Loucy (cell line): ENCODE measurements around the gene MUC16.

Source experiments
- H2AFZ ChIP-seq: fragments of 200-600 bp; sonication (generic); 2 replicates; pipeline ENCODE4 v1.6.0; 2016; ENCODE audit warnings: antibody characterized with exemption, mild to moderate bottlenecking, low read length, moderate library complexity
- H3F3A ChIP-seq: fragments of 200-600 bp; 2 replicates; pipeline ENCODE4 v1.6.0; 2016; ENCODE audit warnings: antibody characterized with exemption, low read depth, mild to moderate bottlenecking
- H3K27me3 ChIP-seq: fragments of 200-600 bp; sonication (generic); 2 replicates; pipeline ENCODE4 v1.6.1; 2014; ENCODE audit warnings: low read length, mild to moderate bottlenecking; ENCODE audit not compliant: insufficient read depth, poor library complexity, severe bottlenecking
- H3K36me3 ChIP-seq: fragments of 200-600 bp; sonication (generic); 2 replicates; pipeline ENCODE4 v1.6.1; 2016; ENCODE audit warnings: low read length; ENCODE audit not compliant: insufficient read depth
- H3K4me1 ChIP-seq: fragments of 200-600 bp; sonication (generic); 2 replicates; pipeline ENCODE4 v1.5.1; 2014; ENCODE audit warnings: low read length, mild to moderate bottlenecking; ENCODE audit not compliant: insufficient read depth, poor library complexity, severe bottlenecking
- H3K4me2 ChIP-seq: fragments of 200-600 bp; sonication (generic); 2 replicates; pipeline ENCODE4 v1.6.0; 2014; ENCODE audit warnings: antibody characterized with exemption, low read length, low read depth, mild to moderate bottlenecking; ENCODE audit not compliant: poor library complexity, severe bottlenecking
- H3K4me3 ChIP-seq: fragments of 200-600 bp; sonication (generic); 2 replicates; pipeline ENCODE4 v1.5.1; 2014; ENCODE audit warnings: low read length, mild to moderate bottlenecking, mixed read lengths; ENCODE audit not compliant: poor library complexity, severe bottlenecking
- H3K79me2 ChIP-seq: fragments of 200-600 bp; sonication (generic); 2 replicates; pipeline ENCODE4 v1.6.1; 2014; ENCODE audit warnings: low read length; ENCODE audit not compliant: insufficient read depth
- H3K9ac ChIP-seq: fragments of 200-600 bp; sonication (generic); 2 replicates; pipeline ENCODE4 v1.6.0; 2014; ENCODE audit warnings: mild to moderate bottlenecking, low read depth, low read length, moderate library complexity; ENCODE audit not compliant: poor library complexity, severe bottlenecking
- H3K9me2 ChIP-seq: fragments of 200-600 bp; sonication (generic); replicated peaks from 2 replicates; pipeline ENCODE4 v1.6.1; 2016; ENCODE audit warnings: low read depth, low read length, mixed read lengths
- H3K9me3 ChIP-seq: fragments of 200-600 bp; sonication (generic); 2 replicates; pipeline ENCODE4 v1.6.1; 2014; ENCODE audit warnings: mild to moderate bottlenecking, antibody characterized with exemption, low read length, low read depth; ENCODE audit not compliant: insufficient read depth
- H4K20me1 ChIP-seq: fragments of 200-600 bp; sonication (generic); 2 replicates; pipeline ENCODE4 v1.6.0; 2014; ENCODE audit warnings: antibody characterized with exemption, low read length, mild to moderate bottlenecking; ENCODE audit not compliant: insufficient read depth, poor library complexity, severe bottlenecking
- EZH2phosphoT487 ChIP-seq: fragments of 200-600 bp; IDR thresholded peaks from 2 replicates; pipeline ENCODE4 v1.6.1; 2018; ENCODE audit warnings: antibody characterized with exemption, mild to moderate bottlenecking, moderate library complexity, borderline replicate concordance
- TF ChIP-seq, protein P1 (sequence below): fragments of 200-600 bp; sonication (generic); conservative IDR thresholded peaks from 2 replicates; pipeline ENCODE4 v1.5.1; 2014; ENCODE audit warnings: mild to moderate bottlenecking, antibody characterized with exemption, low read length

Gene MUC16

GRCh38 chr19:9037400-9038062, 27.3 kb upstream of the MUC16 start:
- no peak overlapping the region for H3K4me2 ChIP-seq
- H3K9ac ChIP-seq = no peak overlapping the region
- no peaks in the 10 kb centered on the region for H3K9me2 ChIP-seq
- no peaks in the 10 kb centered on the region for H3K4me1 ChIP-seq
- H4K20me1 ChIP-seq = no peaks in the 10 kb centered on the region
- no peaks in the 10 kb centered on the region for H3F3A ChIP-seq
- TF ChIP-seq, protein P1, sequence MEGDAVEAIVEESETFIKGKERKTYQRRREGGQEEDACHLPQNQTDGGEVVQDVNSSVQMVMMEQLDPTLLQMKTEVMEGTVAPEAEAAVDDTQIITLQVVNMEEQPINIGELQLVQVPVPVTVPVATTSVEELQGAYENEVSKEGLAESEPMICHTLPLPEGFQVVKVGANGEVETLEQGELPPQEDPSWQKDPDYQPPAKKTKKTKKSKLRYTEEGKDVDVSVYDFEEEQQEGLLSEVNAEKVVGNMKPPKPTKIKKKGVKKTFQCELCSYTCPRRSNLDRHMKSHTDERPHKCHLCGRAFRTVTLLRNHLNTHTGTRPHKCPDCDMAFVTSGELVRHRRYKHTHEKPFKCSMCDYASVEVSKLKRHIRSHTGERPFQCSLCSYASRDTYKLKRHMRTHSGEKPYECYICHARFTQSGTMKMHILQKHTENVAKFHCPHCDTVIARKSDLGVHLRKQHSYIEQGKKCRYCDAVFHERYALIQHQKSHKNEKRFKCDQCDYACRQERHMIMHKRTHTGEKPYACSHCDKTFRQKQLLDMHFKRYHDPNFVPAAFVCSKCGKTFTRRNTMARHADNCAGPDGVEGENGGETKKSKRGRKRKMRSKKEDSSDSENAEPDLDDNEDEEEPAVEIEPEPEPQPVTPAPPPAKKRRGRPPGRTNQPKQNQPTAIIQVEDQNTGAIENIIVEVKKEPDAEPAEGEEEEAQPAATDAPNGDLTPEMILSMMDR = no peak
- TF ChIP-seq EZH2phosphoT487 = no peak
- no peak overlapping the region for H3K4me3 ChIP-seq
- no peaks in the 10 kb centered on the region for H3K9me3 ChIP-seq
- H2AFZ ChIP-seq = no peak overlapping the region
- H3K27me3 ChIP-seq = no peaks in the 10 kb centered on the region
- no peaks in the 10 kb centered on the region for H3K36me3 ChIP-seq
- no peaks in the 10 kb centered on the region for H3K79me2 ChIP-seq

DNA sequence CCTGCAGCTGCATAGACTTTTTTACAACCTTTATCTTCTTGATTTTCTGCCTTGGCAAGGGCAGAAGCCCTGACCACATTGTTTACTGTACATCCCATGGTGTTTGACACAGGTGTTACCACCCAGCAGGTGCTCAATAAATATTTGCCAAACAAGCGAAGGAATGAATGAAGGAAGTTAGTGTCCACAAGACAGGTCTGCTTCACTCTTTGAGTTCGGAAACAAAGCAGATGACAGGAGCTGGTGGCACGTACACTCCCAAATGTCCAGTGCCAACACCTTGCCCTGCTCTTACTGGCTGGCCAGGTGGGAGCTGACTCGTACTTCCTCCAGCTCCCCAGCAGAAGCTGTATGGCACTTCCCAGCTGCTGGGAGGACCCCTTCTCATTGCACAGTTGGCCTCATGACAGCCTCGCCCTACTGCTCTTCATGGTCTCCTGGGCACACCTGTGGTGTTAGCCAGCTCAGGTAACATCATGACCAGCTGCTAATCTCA, 22.0 kb upstream of the MUC16 start:
- Histone ChIP-seq H4K20me1 (no peaks in the 10 kb centered on the region), H3K36me3 (no peaks in the 10 kb centered on the region), H2AFZ (no peak overlapping the region), H3K4me2 (no peak overlapping the region), H3K4me1 (no peaks in the 10 kb centered on the region), H3F3A (no peaks in the 10 kb centered on the region), H3K4me3 (no peak overlapping the region), H3K79me2 (no peaks in the 10 kb centered on the region), H3K9ac (no peak overlapping the region), H3K9me3 (no peaks in the 10 kb centered on the region), H3K27me3 (no peaks in the 10 kb centered on the region), H3K9me2 (no peaks in the 10 kb centered on the region)
- TF ChIP-seq, protein P1 = no peak
- TF ChIP-seq EZH2phosphoT487 = no peak

DNA sequence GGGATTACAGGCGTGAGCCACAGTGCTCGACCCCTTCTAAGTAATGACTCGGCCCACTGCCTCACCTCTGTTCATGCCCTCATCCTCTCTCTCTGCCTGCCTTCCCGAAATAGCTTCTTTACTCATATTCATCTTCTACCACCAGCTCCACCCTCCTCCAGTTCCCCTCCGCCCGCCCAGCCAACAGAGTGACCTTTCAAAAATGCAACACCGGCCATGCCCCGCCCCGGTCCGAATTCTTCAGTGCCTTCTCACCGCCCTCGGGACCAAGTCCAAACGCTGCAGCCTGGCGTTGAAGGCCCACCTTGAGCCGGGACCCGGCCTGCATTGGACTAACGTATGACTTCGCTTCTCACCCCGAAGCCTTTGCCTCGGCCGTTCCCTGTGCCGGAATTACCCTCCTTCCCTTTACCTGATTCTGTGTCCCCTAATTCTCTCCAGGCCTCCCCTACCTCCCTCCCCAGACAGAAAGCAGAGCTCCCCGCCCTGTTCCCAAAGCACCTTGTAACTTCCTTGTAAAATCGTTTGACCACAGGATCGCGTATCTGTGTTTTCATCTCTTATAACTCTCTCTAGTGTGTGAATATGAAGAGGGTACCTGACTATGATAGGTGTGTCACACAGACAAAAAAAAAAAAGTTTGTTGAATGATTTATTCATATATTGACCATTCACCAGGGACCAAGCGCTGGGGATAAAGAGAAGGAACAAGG, 8.1 kb upstream of the MUC16 start:
- Histone ChIP-seq H3F3A (no peaks in the 10 kb centered on the region), H3K9me2 (no peaks in the 10 kb centered on the region), H3K36me3 (no peaks in the 10 kb centered on the region), H3K79me2 (no peaks in the 10 kb centered on the region), H3K27me3 (no peaks in the 10 kb centered on the region), H3K9ac (no peak overlapping the region), H4K20me1 (no peaks in the 10 kb centered on the region), H2AFZ (no peak overlapping the region), H3K9me3 (no peaks in the 10 kb centered on the region), H3K4me1 (no peaks in the 10 kb centered on the region), H3K4me3 (no peak overlapping the region), H3K4me2 (no peak overlapping the region)
- no peak for TF ChIP-seq EZH2phosphoT487
- TF ChIP-seq, protein P1 = no peak
